ENCODE measurements around the gene RIBC1. TPM values are rescaled to one million over a fixed set of nuclear protein-coding genes. Genes with fewer than 3 reads are reported as not detected.

The RIBC1 gene
- total and polyA plus RNA-seq, 9 of the 15 experiments (the other 6 are each of a cell fraction or from before 2014, with no cell fraction given), result 0.07 to 0.51 (median 0.44) TPM

- TF ChIP-seq CUX1 (CRISPR knock-in tag; IDR thresholded peaks at IDR 0.05) (no peak), CXXC5 (CRISPR knock-in tag; IDR thresholded peaks at IDR 0.05) (no peak), XRCC3 (IDR thresholded peaks at IDR 0.05) (no peak), TCF15 (CRISPR knock-in tag; IDR thresholded peaks at IDR 0.05) (no peak), KDM2B (CRISPR knock-in tag; IDR thresholded peaks at IDR 0.05) (no peak), SMAD3 (CRISPR knock-in tag; conservative IDR thresholded peaks at IDR 0.05) (0 out of 2 replicates have a peak, but pooled peaks have one; percentile 3), ZBED1 (IDR thresholded peaks at IDR 0.05) (no peak), RAD21 (CRISPR knock-in tag; conservative IDR thresholded peaks at IDR 0.05 in 1 of 2, IDR thresholded peaks at IDR 0.05 in 1 of 2) (peak in 1 of 2 experiments; percentile 24; a peak in 1 of 4 replicates), ZNF143 (CRISPR knock-in tag; IDR thresholded peaks at IDR 0.05) (no peak), CCAR2 (IDR thresholded peaks at IDR 0.05; ENCODE audit: low read depth, low read length) (no peak), SMAD2 (IDR thresholded peaks at IDR 0.05; ENCODE audit: low read depth, low read length) (no peak), THRA (IDR thresholded peaks at IDR 0.05) (no peak), ELF2 (CRISPR knock-in tag; IDR thresholded peaks at IDR 0.05) (no peak), ZNF785 (CRISPR knock-in tag; IDR thresholded peaks at IDR 0.05) (no peak), MED1 (CRISPR knock-in tag; IDR thresholded peaks at IDR 0.05; ENCODE audit: borderline replicate concordance) (no peak), DEAF1 (CRISPR knock-in tag; IDR thresholded peaks at IDR 0.05) (no peak), ELK1 (CRISPR knock-in tag; IDR thresholded peaks at IDR 0.05) (no peak), ZNF707 (CRISPR knock-in tag; conservative IDR thresholded peaks at IDR 0.05) (no peak)
These were observed 48.4 kb upstream of the RIBC1 start (continued) for GRCh38 chrX:53374222-53374820.
